ENCODE data around the gene UQCC2.

The UQCC2 gene

GRCh38 chr6:33693186-33694105 is 18.1 kb downstream of the UQCC2 start:
- TF ChIP-seq CTCF (IDR thresholded peaks at IDR 0.05; ENCODE audit: low read depth, low read length), result no peak
- no peak for DNase-seq (ENCODE audit: extremely low read depth, low read depth)

- no peak for DNase-seq (ENCODE audit: extremely low read depth, low read depth)
- TF ChIP-seq CTCF (IDR thresholded peaks at IDR 0.05; ENCODE audit: low read depth, low read length), result no peak
These were observed 18.7 kb downstream of the UQCC2 start for GRCh38 chr6:33692760-33693158.

GRCh38 chr6:33692078-33692759 is 19.3 kb downstream of the UQCC2 start:
- DNase-seq (ENCODE audit: extremely low read depth, low read depth), result no peak
- no peak for TF ChIP-seq CTCF (IDR thresholded peaks at IDR 0.05; ENCODE audit: low read depth, low read length)

- DNase-seq (ENCODE audit: extremely low read depth, low read depth), result no peak
- TF ChIP-seq CTCF (IDR thresholded peaks at IDR 0.05; ENCODE audit: low read depth, low read length), result no peak
These were observed 19.9 kb downstream of the UQCC2 start for GRCh38 chr6:33691456-33692077.

GRCh38 chr6:33690766-33691165 is 20.7 kb downstream of the UQCC2 start:
- no peak for TF ChIP-seq CTCF (IDR thresholded peaks at IDR 0.05; ENCODE audit: low read depth, low read length)
- no peak for DNase-seq (ENCODE audit: extremely low read depth, low read depth)

- TF ChIP-seq CTCF (IDR thresholded peaks at IDR 0.05; ENCODE audit: low read depth, low read length), result no peak
- no peak for DNase-seq (ENCODE audit: extremely low read depth, low read depth)
These were observed 21.6 kb downstream of the UQCC2 start for GRCh38 chr6:33689879-33690278.

GRCh38 chr6:33689148-33689494 is 22.4 kb downstream of the UQCC2 start:
- no peak for TF ChIP-seq CTCF (IDR thresholded peaks at IDR 0.05; ENCODE audit: low read depth, low read length)

More at GRCh38 chr6:33689148-33689494, 22.4 kb downstream of the UQCC2 start:
- DNase-seq (ENCODE audit: extremely low read depth, low read depth), result no peak
